Osteocyte (in vitro differentiated cells): Measurements from ENCODE around the gene N4BP2L2. TPM values are rescaled to one million over a fixed set of nuclear protein-coding genes. Genes with fewer than 3 reads are reported as not detected.

Experiments used
- DNase-seq: peaks from one replicate; pipeline ENCODE4 v3.0.0; 2021; ENCODE audit warnings: mixed read lengths; ENCODE audit not compliant: unreplicated experiment; ENCODE audit errors: extremely low spot score
- H3K27ac Mint-ChIP-seq: one replicate; pipeline ENCODE4 v1.8.0; 2021; ENCODE audit warnings: mild to moderate bottlenecking, mixed read lengths; ENCODE audit not compliant: unreplicated experiment
- H3K27me3 Mint-ChIP-seq: one replicate; pipeline ENCODE4 v1.8.0; 2021; ENCODE audit warnings: mixed read lengths; ENCODE audit not compliant: unreplicated experiment
- H3K36me3 Mint-ChIP-seq: one replicate; pipeline ENCODE4 v1.8.0; 2021; ENCODE audit warnings: mixed read lengths; ENCODE audit not compliant: unreplicated experiment
- H3K4me1 Mint-ChIP-seq: one replicate; pipeline ENCODE4 v1.8.0; 2021; ENCODE audit warnings: mixed read lengths; ENCODE audit not compliant: unreplicated experiment
- H3K4me3 Mint-ChIP-seq: one replicate; pipeline ENCODE4 v1.8.0; 2021; ENCODE audit warnings: mild to moderate bottlenecking, moderate library complexity, mixed read lengths; ENCODE audit not compliant: unreplicated experiment
- H3K9me3 Mint-ChIP-seq: one replicate; pipeline ENCODE4 v1.8.0; 2021; ENCODE audit warnings: mixed read lengths; ENCODE audit not compliant: unreplicated experiment
- CTCF ChIP-seq: fragments of 200-600 bp; sonication (generic); IDR thresholded peaks from 2 replicates; pipeline ENCODE4 v1.5.0; 2021; ENCODE audit warnings: antibody characterized with exemption, mild to moderate bottlenecking, moderate library complexity
- total RNA-seq: library from RNA; stranded (reverse); gene quantifications from 2 replicates; pipeline ENCODE4 v1.2.1, GENCODE V29; 2021

N4BP2L2 gene
- total RNA-seq, 1 donor from 2014 or later = 138 TPM

GRCh38 chr13:32499538-32500210, 38.9 kb downstream of the N4BP2L2 start:
- no peak for DNase-seq
- no peaks in the 10 kb centered on the region for H3K9me3 Mint-ChIP-seq
- no peaks in the 10 kb centered on the region for H3K4me1 Mint-ChIP-seq
- H3K36me3 Mint-ChIP-seq = peaks cover 7% of the 10 kb centered on the region
- no peak overlapping the region for H3K27ac Mint-ChIP-seq
- no peak for TF ChIP-seq CTCF
- H3K27me3 Mint-ChIP-seq = no peaks in the 10 kb centered on the region
- no peak overlapping the region for H3K4me3 Mint-ChIP-seq

DNA sequence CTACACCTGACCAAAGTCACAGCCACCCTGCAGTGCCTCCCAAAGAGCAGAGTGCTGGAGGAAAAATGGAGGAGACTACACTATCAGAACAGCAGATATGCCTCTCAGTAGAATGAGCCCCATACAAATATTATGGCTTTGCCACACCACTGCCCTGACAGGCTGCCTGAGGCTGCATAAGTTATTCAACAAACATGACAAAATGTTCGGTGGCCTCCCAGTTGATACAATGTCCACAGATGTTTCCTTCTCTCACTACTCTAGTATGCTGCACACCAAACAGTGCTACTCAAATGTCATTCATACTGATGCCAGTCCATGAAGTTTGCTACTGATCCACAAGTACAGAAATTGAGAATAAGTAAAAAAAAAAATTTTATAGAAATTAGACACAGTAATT, 41.0 kb downstream of the N4BP2L2 start:
- no peak for TF ChIP-seq CTCF
- Mint-ChIP-seq H3K4me1 (no peaks in the 10 kb centered on the region), H3K4me3 (no peak overlapping the region), H3K27ac (no peak overlapping the region), H3K36me3 (peaks cover 7% of the 10 kb centered on the region), H3K9me3 (no peaks in the 10 kb centered on the region), H3K27me3 (no peaks in the 10 kb centered on the region)
- no peak for DNase-seq

- H3K9me3 Mint-ChIP-seq = no peaks in the 10 kb centered on the region
- H3K4me3 Mint-ChIP-seq = no peak overlapping the region
- DNase-seq = no peak
- no peak overlapping the region for H3K27ac Mint-ChIP-seq
- H3K36me3 Mint-ChIP-seq = peaks cover 3% of the 10 kb centered on the region
- TF ChIP-seq CTCF = no peak
- H3K4me1 Mint-ChIP-seq = no peaks in the 10 kb centered on the region
- H3K27me3 Mint-ChIP-seq = no peaks in the 10 kb centered on the region
Observed at GRCh38 chr13:32496599-32497160, 41.9 kb downstream of the N4BP2L2 start.

DNA sequence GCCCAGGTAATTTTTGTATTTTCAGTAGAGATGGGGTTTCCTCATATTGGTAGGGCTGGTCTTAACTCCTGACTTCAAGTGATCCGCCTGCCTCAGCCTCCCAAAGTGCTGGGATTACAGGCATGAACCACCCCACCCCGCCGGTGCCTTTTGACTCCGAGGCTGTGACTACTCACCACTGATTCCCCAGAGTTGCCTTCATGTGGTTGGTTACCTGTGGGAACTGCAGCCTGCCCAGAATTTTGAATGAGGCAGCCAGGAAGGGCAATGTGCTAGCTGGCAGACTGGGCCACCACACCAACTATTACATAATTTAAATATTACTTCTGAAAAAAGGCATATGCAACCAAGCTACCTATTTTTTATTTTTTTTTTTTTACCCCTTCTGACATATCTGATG, 42.8 kb downstream of the N4BP2L2 start:
- no peaks in the 10 kb centered on the region for H3K27me3 Mint-ChIP-seq
- H3K4me3 Mint-ChIP-seq = no peak overlapping the region
- no peaks in the 10 kb centered on the region for H3K4me1 Mint-ChIP-seq
- no peak overlapping the region for H3K27ac Mint-ChIP-seq
- peaks cover 3% of the 10 kb centered on the region for H3K36me3 Mint-ChIP-seq
- no peak for TF ChIP-seq CTCF
- H3K9me3 Mint-ChIP-seq = no peaks in the 10 kb centered on the region
- DNase-seq = no peak

GRCh38 chr13:32495429-32495828, 43.2 kb downstream of the N4BP2L2 start:
- Mint-ChIP-seq H3K27ac (no peak overlapping the region), H3K27me3 (no peaks in the 10 kb centered on the region), H3K36me3 (peaks cover 3% of the 10 kb centered on the region), H3K9me3 (no peaks in the 10 kb centered on the region), H3K4me1 (no peaks in the 10 kb centered on the region), H3K4me3 (no peak overlapping the region)
- no peak for DNase-seq
- no peak for TF ChIP-seq CTCF
